ENCODE data around the gene KRT40.
"Not testable (repeated sequence)": the region's sequence is repeated elsewhere in the genome, so short reads cannot be mapped to it uniquely, and the experiment has no call there.

Gene KRT40

GRCh38 chr17:40984226-40984625 lies at the start of gene KRT40:
Gene KRT40 (minus strand): TSS chr17:40984326. CDS start chr17:40984273, 53 bp downstream.
- no peak for DNase-seq

- no peak for DNase-seq
Measured at GRCh38 chr17:41029633-41030245, 45.6 kb upstream of the KRT40 start, which contains the start of gene KRTAP1-4. Gene KRTAP1-4 (minus strand): TSS chr17:41030195. CDS start chr17:41030078, 117 bp downstream.

DNA sequence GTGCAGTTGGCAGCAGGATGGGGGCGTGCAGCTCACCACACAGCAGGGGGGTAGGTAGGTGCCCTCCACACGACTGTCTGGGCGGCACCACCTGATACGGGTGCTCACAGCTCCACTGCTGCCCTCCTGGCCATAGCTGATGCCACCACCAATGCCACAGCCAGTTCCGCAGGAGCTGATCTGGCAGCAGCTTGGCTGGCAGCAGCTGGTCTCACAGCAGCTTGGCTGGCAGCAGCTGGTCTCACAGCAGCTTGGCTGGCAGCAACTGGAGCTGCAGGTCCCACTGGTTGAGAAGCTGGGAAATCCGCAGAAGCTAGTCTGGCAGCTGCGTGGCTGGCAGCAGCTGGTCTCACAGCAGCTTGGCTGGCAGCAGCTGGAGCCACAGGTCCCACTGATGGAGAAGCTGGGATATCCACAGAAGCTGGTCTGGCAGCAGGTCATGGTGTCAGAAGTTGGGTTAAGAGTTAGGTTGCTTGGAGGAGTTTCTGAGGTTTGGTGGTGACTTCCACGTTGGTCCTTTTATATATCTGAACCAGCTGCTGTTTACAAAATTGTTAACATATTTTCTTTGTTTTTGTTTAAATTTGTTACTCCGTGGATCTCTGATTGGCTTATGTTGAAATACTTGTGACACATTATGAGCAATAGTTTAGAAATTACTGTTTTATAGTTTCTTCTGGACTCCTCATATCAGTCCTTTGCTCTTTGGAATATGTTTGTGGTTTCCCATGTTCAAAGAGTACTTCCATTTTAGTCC lies 42.8 kb upstream of the KRT40 start, which contains the start of gene KRTAP1-5:
KRTAP1-5 (minus strand) TSS at position 494 of the 757 bp plus-strand sequence; CDS start at position 441, 53 bp downstream.
- no peak for DNase-seq

DNA sequence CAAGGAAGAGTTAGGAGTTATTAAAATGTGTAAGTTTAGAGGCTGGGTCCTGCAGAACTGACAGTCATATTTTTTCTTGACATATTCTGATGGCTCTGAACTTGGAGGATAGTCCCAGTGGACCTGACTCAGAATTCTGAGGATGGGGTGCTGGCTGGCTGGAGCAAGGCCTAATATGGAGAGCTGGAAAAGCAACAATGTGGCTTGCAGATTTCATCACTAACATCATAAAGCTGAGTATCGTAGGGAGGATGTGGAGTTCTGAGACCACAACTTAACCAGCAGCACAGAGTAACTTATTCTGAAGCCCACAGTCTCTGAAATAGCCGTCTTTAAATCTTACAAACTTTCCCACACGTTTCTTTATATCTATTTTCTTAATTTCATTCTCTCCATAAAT lies 40.6 kb upstream of the KRT40 start:
- DNase-seq, result no peak

DNA sequence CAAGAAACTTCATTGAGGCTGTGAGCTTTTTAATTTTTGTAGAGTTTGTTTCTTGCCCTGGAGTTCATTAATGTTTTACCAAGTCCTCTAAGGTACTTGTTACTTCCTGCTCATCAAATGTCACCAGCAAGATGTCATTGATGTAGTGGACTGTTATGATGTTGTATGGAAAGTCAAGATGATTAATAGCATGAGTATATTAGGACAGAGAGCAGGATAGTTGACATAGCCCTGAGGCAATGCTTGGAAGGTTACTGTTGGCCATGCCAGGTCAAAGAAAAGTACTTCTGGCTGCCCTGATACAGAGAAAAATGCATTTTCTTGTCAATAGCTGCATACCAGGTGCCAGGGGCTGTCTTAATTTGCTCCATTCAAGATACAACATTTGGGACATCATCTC lies 36.2 kb upstream of the KRT40 start:
- no peak for DNase-seq

GRCh38 chr17:41019415-41019814 lies 35.3 kb upstream of the KRT40 start:
- DNase-seq, result no peak

DNA sequence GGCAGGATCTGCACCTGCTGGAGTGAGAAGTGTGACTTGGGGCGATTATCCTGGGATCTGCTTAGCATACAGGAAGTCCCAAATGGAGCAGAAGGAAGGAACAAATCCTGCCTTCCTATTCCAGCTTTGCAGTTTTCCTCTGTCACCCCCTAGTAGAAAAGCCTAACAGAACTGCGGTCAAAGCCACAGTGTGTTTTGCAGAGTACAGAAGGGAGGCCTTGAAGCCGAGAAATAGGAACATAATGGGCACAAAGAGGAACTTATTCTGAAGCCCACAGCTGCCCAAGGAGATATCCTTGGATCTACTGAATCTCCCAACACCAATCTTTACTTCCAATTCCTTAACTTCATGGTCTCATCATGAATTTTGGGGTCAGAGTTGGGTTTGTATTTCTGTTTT lies 34.4 kb upstream of the KRT40 start:
- DNase-seq, result no peak

GRCh38 chr17:41016578-41017215 lies 32.6 kb upstream of the KRT40 start:
- no peak for DNase-seq

GRCh38 chr17:41015454-41015853 lies 31.3 kb upstream of the KRT40 start:
- DNase-seq, result no peak

DNA sequence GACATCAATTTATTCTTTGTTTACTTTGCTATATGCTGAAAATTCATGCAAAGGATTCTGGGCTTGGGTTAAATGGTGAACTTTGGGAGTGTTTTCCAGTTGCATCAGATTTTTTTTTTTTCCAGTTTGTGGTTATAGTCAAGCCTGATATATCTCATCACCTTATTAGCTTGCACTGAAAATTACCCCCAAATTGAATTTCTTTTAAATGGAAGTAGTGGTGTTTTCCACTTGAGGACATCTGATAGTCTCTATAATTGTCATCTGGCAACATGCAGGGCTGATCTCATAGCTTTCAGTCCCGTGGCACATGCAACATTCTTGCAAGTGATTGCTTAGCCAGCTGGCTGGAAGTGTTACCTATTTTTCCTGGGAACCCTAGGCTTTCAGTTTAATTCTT lies 29.5 kb upstream of the KRT40 start:
- DNase-seq, result no peak

- DNase-seq, result no peak
Measured at GRCh38 chr17:41013181-41013580, 29.1 kb upstream of the KRT40 start.

GRCh38 chr17:41012326-41013120 lies 28.4 kb upstream of the KRT40 start:
- no peak for DNase-seq

DNA sequence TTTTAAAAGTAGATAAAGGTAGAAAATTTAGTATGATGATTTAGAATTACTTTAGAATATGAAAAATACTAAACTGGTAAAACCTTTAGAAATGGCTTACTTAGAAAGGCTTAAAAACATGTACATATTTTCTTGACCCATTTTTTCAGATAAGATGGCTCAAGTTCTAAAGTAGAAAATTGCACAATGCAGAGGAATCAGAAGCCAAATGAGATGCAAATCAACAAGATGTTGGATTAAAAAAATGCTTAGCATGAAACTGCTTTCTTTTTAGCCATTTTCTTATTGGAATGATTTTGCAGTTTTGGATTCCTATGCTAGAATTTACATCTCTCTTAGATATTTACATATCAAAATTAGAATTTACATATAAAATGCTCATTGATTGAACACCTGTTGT lies 26.3 kb upstream of the KRT40 start:
- DNase-seq, result no peak

- DNase-seq, result no peak
Measured at GRCh38 chr17:41009936-41010335, 25.8 kb upstream of the KRT40 start.

DNA sequence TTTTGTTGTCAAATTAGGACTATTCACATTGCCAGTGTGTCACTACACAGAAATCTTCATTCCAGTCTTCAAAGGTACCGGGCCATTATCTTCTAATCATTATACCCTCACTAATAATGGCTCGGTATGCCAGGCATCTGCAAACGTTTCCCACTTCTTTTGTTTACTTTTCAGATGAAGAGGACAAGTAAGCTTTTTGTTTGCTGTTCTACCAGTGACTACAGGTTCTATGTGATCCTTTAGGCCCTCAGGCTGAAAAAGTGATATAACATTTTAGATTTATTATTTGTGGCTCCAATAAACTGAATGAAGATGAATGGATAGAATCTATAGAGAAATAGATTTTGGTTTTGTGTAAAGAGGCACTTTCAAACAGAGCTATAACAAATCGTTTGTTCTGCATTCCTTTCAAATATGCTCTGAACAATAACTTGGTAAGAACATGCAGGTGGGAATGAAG lies 25.2 kb upstream of the KRT40 start:
- DNase-seq, result no peak

DNA sequence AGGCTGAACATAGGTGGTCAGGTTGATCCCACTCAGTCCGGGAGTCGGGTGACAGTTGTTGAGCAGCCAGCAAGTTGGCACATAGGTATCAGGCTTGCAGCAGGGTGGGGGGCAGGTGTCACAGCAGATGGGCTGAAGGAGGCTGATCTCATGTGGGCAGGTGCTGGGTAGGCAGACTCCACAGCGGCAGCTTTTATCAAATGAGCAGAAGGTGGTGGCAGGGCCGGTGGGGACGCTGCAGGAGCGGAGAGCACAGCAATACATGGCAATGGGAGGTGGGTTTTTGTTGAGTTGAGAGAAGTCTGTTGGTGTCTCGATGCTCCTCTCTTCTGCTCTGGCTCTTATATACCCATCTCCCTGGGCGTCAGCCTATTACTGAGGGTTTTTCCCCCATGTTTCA lies 24.7 kb upstream of the KRT40 start, which contains the start of gene KRTAP3-1:
KRTAP3-1 (minus strand) TSS at position 318 of the 400 bp plus-strand sequence; CDS start at position 264, 54 bp downstream.
- no peak for DNase-seq

GRCh38 chr17:41004397-41004796 lies 20.3 kb upstream of the KRT40 start:
- DNase-seq, result no peak

DNA sequence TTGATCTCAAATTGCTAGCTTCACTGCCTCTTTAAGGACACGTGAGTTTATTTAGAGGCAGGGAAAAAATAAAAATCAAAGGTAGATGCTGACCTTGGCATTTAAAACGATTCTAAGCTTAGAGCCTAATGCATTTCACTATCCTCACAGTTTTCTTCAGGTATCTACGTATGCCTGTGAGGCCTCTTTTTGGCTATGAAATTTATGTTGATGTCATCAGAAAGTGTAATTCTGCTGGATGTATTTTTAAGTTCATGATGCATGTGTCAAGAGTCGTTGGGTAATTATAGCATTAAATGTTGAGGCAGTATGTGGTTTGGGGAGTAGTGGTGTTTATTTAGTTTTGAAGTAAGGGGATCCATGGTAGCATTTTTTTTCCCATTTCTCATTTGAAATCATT lies 19.8 kb upstream of the KRT40 start:
- DNase-seq, result no peak

- DNase-seq, result no peak
Measured at GRCh38 chr17:41002814-41003213, 18.7 kb upstream of the KRT40 start.

- no peak for DNase-seq
Measured at GRCh38 chr17:41001795-41002194, 17.7 kb upstream of the KRT40 start.

- not testable (repeated sequence) for DNase-seq
Measured at GRCh38 chr17:40999563-40999962, 15.4 kb upstream of the KRT40 start, which contains the start of gene KRTAP3-2. Gene KRTAP3-2 (minus strand): TSS chr17:40999906. CDS start chr17:40999853, 53 bp downstream.

DNA sequence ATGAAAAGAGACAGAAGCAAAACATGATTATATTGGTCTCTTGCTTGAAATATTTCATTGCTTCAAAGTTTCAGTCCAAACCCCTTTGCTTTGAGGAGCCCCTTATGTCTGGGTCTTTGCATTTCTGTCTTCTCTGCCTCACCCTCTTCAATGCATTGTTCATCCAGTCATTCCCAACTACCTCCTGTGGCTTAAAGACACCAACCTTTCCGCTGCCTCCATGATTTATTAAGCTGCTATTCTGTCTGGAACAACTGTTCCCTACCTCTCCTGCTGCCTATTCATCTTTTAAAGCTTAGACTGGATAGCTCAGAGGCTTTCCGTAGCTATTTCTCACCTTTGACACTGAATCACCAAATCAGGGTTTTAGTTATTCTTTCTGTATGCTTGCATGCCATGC lies 13.2 kb upstream of the KRT40 start:
- no peak for DNase-seq

DNA sequence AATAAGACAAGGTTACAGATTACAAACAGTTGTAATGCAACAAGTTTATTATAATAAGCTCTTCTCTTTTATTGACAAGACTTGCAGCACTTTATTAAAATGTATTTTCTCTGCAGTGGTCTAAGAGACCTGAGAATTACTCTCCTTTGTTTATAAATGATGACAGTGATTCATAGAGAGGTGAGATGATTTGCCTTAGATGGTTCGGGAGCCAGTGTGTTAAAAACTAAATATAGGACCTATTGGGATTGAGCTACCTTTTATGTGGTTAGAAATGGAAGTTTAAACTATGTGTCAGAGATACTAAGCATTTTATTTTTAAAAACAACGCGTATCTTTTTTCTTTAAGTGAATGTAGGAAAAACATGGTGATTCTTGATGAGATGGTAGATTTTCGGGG lies 12.7 kb upstream of the KRT40 start:
- DNase-seq, result no peak

Data from activated CD4-positive, alpha-beta T cell treated with anti-CD3 and anti-CD28 coated beads, Interleukin-2, amount 50 U/mL, for 16 hours (primary cell).